Right atrium auricular region (tissue), 2 donors: ENCODE measurements around the gene PSME3IP1. TPM values are rescaled to one million over a fixed set of nuclear protein-coding genes. Genes with fewer than 3 reads are reported as not detected.

ENCODE experiments used
- DNase-seq: peaks from one replicate; pipeline ENCODE4 v3.0.0-alpha.2; 2019; ENCODE audit warnings: low spot score
- H3K27ac ChIP-seq, 2 donors: fragments of 200-600 bp; sonication (generic); 1 replicate in 1 of 2; 2 replicates in 1 of 2; pipeline ENCODE4 v1.5.1; 2016 to 2019
- H3K27me3 ChIP-seq, 2 donors: fragments of 200-600 bp; sonication (generic); one replicate each; pipeline versions ENCODE4 v1.5.1 to v1.6.0; 2017 to 2019
- H3K36me3 ChIP-seq: fragments of 200-600 bp; sonication (generic); one replicate; pipeline ENCODE4 v1.5.1; 2016
- H3K4me1 ChIP-seq, 2 donors: fragments of 200-600 bp; sonication (generic); one replicate each; pipeline versions ENCODE4 v1.5.1 to v1.6.0; 2017 to 2019
- H3K4me3 ChIP-seq, 2 donors: fragments of 200-600 bp; sonication (generic); 1 replicate in 1 of 2; 2 replicates in 1 of 2; pipeline ENCODE4 v1.5.1; 2017 to 2019; ENCODE audit warnings: mild to moderate bottlenecking in 1 of 2, moderate library complexity in 1 of 2
- H3K9me3 ChIP-seq, 2 donors: fragments of 200-600 bp; sonication (generic); one replicate each; pipeline ENCODE4 v1.5.1; 2019
- CTCF ChIP-seq, 2 donors: fragments of 200-600 bp; sonication (generic); IDR thresholded peaks; one replicate each; pipeline ENCODE4 v1.5.1; 2019; ENCODE audit warnings: antibody characterized with exemption in 2 of 2
- total RNA-seq, 2 donors: library from RNA; depleted of rRNA; stranded (reverse); fragments of >200 nt; gene quantifications; one replicate each; pipeline ENCODE4 v1.1.0, GENCODE V29; 2016

PSME3IP1 gene
- total RNA-seq, 2 donors from 2014 or later = 55.7 to 79.0 TPM

- H3K4me3 ChIP-seq = no peak overlapping the region
- H3K4me1 ChIP-seq = peaks cover 0 to 11% of the 10 kb centered on the region in 2 donors
- H3K9me3 ChIP-seq = no peaks in the 10 kb centered on the region
- H3K27me3 ChIP-seq = no peaks in the 10 kb centered on the region
- TF ChIP-seq CTCF (IDR thresholded peaks at IDR 0.05) = no peak
- H3K36me3 ChIP-seq = peaks cover 2% of the 10 kb centered on the region
- DNase-seq = no peak
- no peak overlapping the region for H3K27ac ChIP-seq
Measured at GRCh38 chr16:57178793-57179212, 7.0 kb downstream of the PSME3IP1 start.

GRCh38 chr16:57178196-57178595 is 7.6 kb downstream of the PSME3IP1 start:
- Histone ChIP-seq H3K36me3 (peaks cover 8% of the 10 kb centered on the region), H3K4me3 (no peak overlapping the region), H3K27ac (no peak overlapping the region), H3K27me3 (no peaks in the 10 kb centered on the region), H3K9me3 (no peaks in the 10 kb centered on the region), H3K4me1 (peaks cover 0 to 11% of the 10 kb centered on the region in 2 donors)
- TF ChIP-seq CTCF (IDR thresholded peaks at IDR 0.05) = no peak
- DNase-seq = no peak

GRCh38 chr16:57175896-57176295 is 9.9 kb downstream of the PSME3IP1 start:
- peaks cover 0 to 11% of the 10 kb centered on the region in 2 donors for H3K4me1 ChIP-seq
- DNase-seq = no peak
- no peak overlapping the region for H3K27ac ChIP-seq
- H3K4me3 ChIP-seq = no peak overlapping the region
- H3K9me3 ChIP-seq = no peaks in the 10 kb centered on the region
- H3K27me3 ChIP-seq = no peaks in the 10 kb centered on the region
- peaks cover 31% of the 10 kb centered on the region for H3K36me3 ChIP-seq
- no peak for TF ChIP-seq CTCF (IDR thresholded peaks at IDR 0.05)

DNA sequence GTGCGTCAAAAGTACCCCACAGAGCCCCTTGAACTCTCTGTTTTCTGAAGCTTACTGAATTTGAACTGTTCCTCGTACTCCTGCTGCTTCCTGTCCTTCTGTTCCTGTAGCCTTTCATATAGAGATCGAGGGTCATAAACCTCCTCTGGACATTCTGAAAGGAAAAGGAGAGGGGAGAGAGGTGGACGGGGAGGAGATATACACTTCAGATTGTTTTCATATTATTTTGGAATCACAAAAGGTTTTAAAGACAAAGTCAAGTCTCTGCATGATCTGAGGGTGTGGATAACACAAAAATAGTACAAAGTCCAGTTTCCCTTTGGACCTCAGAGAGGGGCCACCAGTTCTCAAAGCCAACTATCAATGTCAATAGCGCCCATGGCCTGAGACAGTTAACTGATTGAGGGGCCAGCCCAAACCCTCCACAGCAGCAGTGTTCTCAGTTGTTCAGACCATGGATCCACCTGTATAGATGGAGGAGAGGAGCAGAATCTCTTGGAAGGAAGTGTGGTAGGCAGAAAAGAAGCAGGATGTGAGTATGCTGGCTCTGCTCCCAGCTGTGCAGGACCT is 13.0 kb downstream of the PSME3IP1 start:
- H3K27me3 ChIP-seq = no peaks in the 10 kb centered on the region
- no peak for TF ChIP-seq CTCF (IDR thresholded peaks at IDR 0.05)
- no peak overlapping the region for H3K4me3 ChIP-seq
- peaks cover 0 to 2% of the 10 kb centered on the region in 2 donors for H3K4me1 ChIP-seq
- peaks cover 47% of the 10 kb centered on the region for H3K36me3 ChIP-seq
- H3K9me3 ChIP-seq = no peaks in the 10 kb centered on the region
- H3K27ac ChIP-seq = no peak overlapping the region
- no peak for DNase-seq

GRCh38 chr16:57169327-57169726 is 16.5 kb downstream of the PSME3IP1 start:
- TF ChIP-seq CTCF (IDR thresholded peaks at IDR 0.05) = no peak
- peaks cover 73% of the 10 kb centered on the region for H3K36me3 ChIP-seq
- peaks cover 0 to 16% of the 10 kb centered on the region in 2 donors for H3K4me1 ChIP-seq
- H3K27me3 ChIP-seq = no peaks in the 10 kb centered on the region
- H3K9me3 ChIP-seq = no peaks in the 10 kb centered on the region
- no peak for DNase-seq
- H3K27ac ChIP-seq = no peak overlapping the region
- H3K4me3 ChIP-seq = no peak overlapping the region

DNA sequence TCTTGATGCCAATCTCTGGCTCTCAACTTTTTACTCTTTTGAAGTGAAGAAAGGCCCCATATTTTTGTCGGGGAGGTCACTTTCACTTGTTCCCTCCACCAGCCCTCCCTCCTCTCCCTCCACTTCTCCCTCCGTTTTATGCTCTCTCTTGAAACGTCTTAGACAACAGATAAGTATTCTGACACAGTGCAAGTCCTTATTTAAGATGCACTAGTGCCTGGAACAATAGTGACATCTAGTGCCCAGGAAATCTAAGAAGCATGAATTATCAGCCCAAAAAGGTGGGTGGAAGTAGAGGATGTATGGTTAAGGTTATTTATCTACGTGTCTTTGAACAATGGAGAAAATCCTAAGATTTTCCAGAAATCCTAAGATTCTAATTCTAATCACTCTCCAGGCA is 17.9 kb downstream of the PSME3IP1 start:
- Histone ChIP-seq H3K9me3 (no peaks in the 10 kb centered on the region), H3K27ac (no peak overlapping the region), H3K4me1 (peaks cover 0 to 16% of the 10 kb centered on the region in 2 donors), H3K4me3 (no peak overlapping the region), H3K27me3 (no peaks in the 10 kb centered on the region), H3K36me3 (peaks cover 76% of the 10 kb centered on the region)
- peak; percentile 37 to 69 for TF ChIP-seq CTCF (IDR thresholded peaks at IDR 0.05)
- no peak for DNase-seq
